CD4-positive, alpha-beta T cell (primary cell): ENCODE results near the gene PPP1CC. TPM values are rescaled to one million over a fixed set of nuclear protein-coding genes. Genes with fewer than 3 reads are reported as not detected.
"Not testable (repeated sequence)": the region's sequence is repeated elsewhere in the genome, so short reads cannot be mapped to it uniquely, and the experiment has no call there.

Experiments
- ATAC-seq: fragments of 200-7000 bp; cut with Tn5 transposase; one replicate; pipeline ENCODE4 v1.10.0; 2022; ENCODE audit warnings: mild to moderate bottlenecking; ENCODE audit not compliant: poor library complexity
- CTCF ChIA-PET: fragments of 350-600 bp; sonication (Branson Sonifier 250); formaldehyde crosslinking; loops from one replicate; lab custom pipeline; 2021; ENCODE audit warnings: antibody characterized with exemption, inconsistent platforms; lab: Charles Lee
- POLR2A ChIA-PET: fragments of 350-600 bp; sonication (Branson Sonifier 250); formaldehyde crosslinking; loops from one replicate; lab custom pipeline; 2021; ENCODE audit warnings: antibody characterized with exemption, inconsistent platforms; lab: Charles Lee
- DNase-seq, 14 experiments: peaks; one replicate each; pipeline ENCODE4 v3.0.0-alpha.2; 2013 to 2020; ENCODE audit warnings: mixed read lengths in 2 of 14
- H3K27ac ChIP-seq, 2 donors: one replicate each; pipeline versions ENCODE4 v1.5.1 to v1.7.0; 2013; ENCODE audit warnings: low read length in 2 of 2, low read depth in 1 of 2, mild to moderate bottlenecking in 1 of 2
- H3K27me3 ChIP-seq, 2 experiments: 1 replicate in 1 of 2; 2 replicates in 1 of 2; pipeline versions ENCODE4 v1.6.1 to v1.7.0; 2013; ENCODE audit warnings: low read length in 2 of 2, control low read depth in 1 of 2, mild to moderate bottlenecking in 1 of 2, moderate library complexity in 1 of 2; ENCODE audit not compliant: insufficient read depth in 2 of 2, control insufficient read depth in 1 of 2
- H3K36me3 ChIP-seq: one replicate; pipeline ENCODE4 v1.6.1; 2013; ENCODE audit warnings: low read length, control low read depth; ENCODE audit not compliant: insufficient read depth
- H3K4me1 ChIP-seq: one replicate; pipeline ENCODE4 v1.6.1; 2013; ENCODE audit warnings: low read length, control low read depth; ENCODE audit not compliant: insufficient read depth
- H3K4me3 ChIP-seq: one replicate; pipeline ENCODE4 v1.5.1; 2013; ENCODE audit warnings: mild to moderate bottlenecking, low read length, moderate library complexity
- H3K9me3 ChIP-seq, 2 experiments: 1 replicate in 1 of 2; 2 replicates in 1 of 2; pipeline versions ENCODE4 v1.6.1 to v1.7.0; 2013; ENCODE audit warnings: low read length in 2 of 2, mild to moderate bottlenecking in 2 of 2, control low read depth in 1 of 2, moderate library complexity in 1 of 2; ENCODE audit not compliant: control insufficient read depth in 1 of 2, insufficient read depth in 1 of 2
- H3K27ac Mint-ChIP-seq: one replicate; pipeline ENCODE4 v1.8.0; 2020; ENCODE audit warnings: mixed read lengths
- H3K27me3 Mint-ChIP-seq: one replicate; pipeline ENCODE4 v1.8.0; 2021; ENCODE audit warnings: mixed read lengths
- H3K36me3 Mint-ChIP-seq: one replicate; pipeline ENCODE4 v1.8.0; 2021; ENCODE audit warnings: low read depth, mixed read lengths
- H3K4me1 Mint-ChIP-seq: one replicate; pipeline ENCODE4 v1.8.0; 2021; ENCODE audit warnings: low read depth, mixed read lengths
- H3K4me3 Mint-ChIP-seq: one replicate; pipeline ENCODE4 v1.8.0; 2020; ENCODE audit warnings: mild to moderate bottlenecking, mixed read lengths
- H3K9me3 Mint-ChIP-seq: one replicate; pipeline ENCODE4 v1.8.0; 2020; ENCODE audit warnings: mixed read lengths
- intact Hi-C, 2 experiments: fragments of 100-400 bp; cut with DNase I in 1 of 2; cut with micrococcal nuclease in 1 of 2; formaldehyde crosslinking; loops; one replicate each; pipeline versions ENCODE4 v1.15.1 to v1.9.0; 2023 to 2025; cut with DNase I, micrococcal nuclease
- total RNA-seq, 174 experiments: library from RNA in 2 of 174; stranded (reverse) in 2 of 174; gene quantifications; one replicate each; pipeline ENCODE4 v1.2.3 and lab custom pipeline; 2021 to 2026
- TF ChIP-seq, protein P1 (sequence below): fragments of 200-600 bp; IDR thresholded peaks from one replicate; pipeline ENCODE4 v1.8.0; 2022; ENCODE audit warnings: antibody characterized with exemption, mild to moderate bottlenecking

The PPP1CC gene
- total RNA-seq, 2 experiments from 2014 or later, result 146 to 150 TPM

DNA sequence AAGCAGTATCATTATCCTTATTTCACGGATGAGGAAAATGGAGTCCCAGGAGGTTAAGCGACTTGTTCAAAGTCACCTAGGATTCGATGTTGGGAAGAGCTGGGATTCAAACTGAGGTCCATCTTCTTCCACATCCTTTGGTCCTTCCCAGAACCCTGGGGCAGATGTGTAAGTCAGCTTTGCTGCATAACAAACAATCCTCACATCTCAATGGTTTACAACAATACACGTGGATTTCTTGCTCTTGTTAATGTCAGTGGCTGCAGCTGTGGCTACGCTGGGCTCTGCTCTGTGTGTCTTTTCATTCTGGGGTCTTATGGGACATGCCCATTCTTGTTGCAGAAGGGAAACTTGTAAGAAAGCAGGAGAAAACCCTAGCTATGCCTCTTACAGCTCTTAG is 26.3 kb upstream of the PPP1CC start:
- intact Hi-C loops, result no loop called here
- H3K36me3 ChIP-seq, result no peaks in the 10 kb centered on the region
- no peak overlapping the region for H3K27ac Mint-ChIP-seq
- H3K4me1 Mint-ChIP-seq, result peaks cover 16% of the 10 kb centered on the region
- H3K9me3 Mint-ChIP-seq, result no peaks in the 10 kb centered on the region
- TF ChIP-seq, protein P1, sequence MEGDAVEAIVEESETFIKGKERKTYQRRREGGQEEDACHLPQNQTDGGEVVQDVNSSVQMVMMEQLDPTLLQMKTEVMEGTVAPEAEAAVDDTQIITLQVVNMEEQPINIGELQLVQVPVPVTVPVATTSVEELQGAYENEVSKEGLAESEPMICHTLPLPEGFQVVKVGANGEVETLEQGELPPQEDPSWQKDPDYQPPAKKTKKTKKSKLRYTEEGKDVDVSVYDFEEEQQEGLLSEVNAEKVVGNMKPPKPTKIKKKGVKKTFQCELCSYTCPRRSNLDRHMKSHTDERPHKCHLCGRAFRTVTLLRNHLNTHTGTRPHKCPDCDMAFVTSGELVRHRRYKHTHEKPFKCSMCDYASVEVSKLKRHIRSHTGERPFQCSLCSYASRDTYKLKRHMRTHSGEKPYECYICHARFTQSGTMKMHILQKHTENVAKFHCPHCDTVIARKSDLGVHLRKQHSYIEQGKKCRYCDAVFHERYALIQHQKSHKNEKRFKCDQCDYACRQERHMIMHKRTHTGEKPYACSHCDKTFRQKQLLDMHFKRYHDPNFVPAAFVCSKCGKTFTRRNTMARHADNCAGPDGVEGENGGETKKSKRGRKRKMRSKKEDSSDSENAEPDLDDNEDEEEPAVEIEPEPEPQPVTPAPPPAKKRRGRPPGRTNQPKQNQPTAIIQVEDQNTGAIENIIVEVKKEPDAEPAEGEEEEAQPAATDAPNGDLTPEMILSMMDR, result no peak
- H3K27me3 ChIP-seq, result no peaks in the 10 kb centered on the region
- no peaks in the 10 kb centered on the region for H3K27me3 Mint-ChIP-seq
- no peaks in the 10 kb centered on the region for H3K36me3 Mint-ChIP-seq
- ChIA-PET CTCF (no interaction called here), POLR2A (interaction anchor here (0.6 to 1.5 kb wide), 2 partner anchors 26 to 650 kb away, joined by 3 to 5 read pairs; partner anchors contain the start of gene PPP1CC)
- ATAC-seq, result no peak
- DNase-seq, result no peak
- H3K27ac ChIP-seq, result no peak overlapping the region
- no peak overlapping the region for H3K4me3 Mint-ChIP-seq
- no peak overlapping the region for H3K4me3 ChIP-seq
- no peaks in the 10 kb centered on the region for H3K9me3 ChIP-seq
- H3K4me1 ChIP-seq, result peaks cover 14% of the 10 kb centered on the region

DNA sequence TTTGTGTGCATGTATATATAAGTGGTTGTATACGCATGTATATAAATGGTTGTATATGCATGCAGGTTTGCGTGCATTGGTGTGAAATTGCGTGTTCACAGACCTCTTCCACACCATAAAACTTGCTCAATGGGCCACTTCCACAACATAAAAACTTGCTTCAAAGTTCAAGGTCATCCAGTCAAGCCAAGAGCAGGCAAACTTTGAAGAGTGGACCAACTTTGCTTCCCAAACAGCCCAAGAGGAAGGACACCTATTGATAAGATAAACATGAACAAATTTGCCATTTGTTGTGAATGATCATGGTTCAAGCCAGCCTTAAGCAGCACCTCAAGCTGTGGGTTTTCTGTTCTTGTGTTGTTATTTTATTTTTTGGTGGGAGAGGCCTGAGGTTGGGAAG is 25.2 kb upstream of the PPP1CC start:
- Histone ChIP-seq H3K27me3 (no peaks in the 10 kb centered on the region), H3K4me1 (peaks cover 8% of the 10 kb centered on the region), H3K27ac (no peak overlapping the region), H3K36me3 (no peaks in the 10 kb centered on the region), H3K9me3 (no peaks in the 10 kb centered on the region), H3K4me3 (no peak overlapping the region)
- no peaks in the 10 kb centered on the region for H3K27me3 Mint-ChIP-seq
- intact Hi-C loops, result no loop called here
- TF ChIP-seq, protein P1, result no peak
- DNase-seq, result no peak
- H3K4me1 Mint-ChIP-seq, result peaks cover 13% of the 10 kb centered on the region
- H3K9me3 Mint-ChIP-seq, result no peaks in the 10 kb centered on the region
- H3K27ac Mint-ChIP-seq, result no peak overlapping the region
- H3K4me3 Mint-ChIP-seq, result no peak overlapping the region
- ChIA-PET CTCF (no interaction called here), POLR2A (interaction anchor here (1.5 kb wide), 1 partner anchor 25 kb away, joined by 5 read pairs; the partner anchor contains the start of gene PPP1CC)
- ATAC-seq, result no peak
- H3K36me3 Mint-ChIP-seq, result no peaks in the 10 kb centered on the region

DNA sequence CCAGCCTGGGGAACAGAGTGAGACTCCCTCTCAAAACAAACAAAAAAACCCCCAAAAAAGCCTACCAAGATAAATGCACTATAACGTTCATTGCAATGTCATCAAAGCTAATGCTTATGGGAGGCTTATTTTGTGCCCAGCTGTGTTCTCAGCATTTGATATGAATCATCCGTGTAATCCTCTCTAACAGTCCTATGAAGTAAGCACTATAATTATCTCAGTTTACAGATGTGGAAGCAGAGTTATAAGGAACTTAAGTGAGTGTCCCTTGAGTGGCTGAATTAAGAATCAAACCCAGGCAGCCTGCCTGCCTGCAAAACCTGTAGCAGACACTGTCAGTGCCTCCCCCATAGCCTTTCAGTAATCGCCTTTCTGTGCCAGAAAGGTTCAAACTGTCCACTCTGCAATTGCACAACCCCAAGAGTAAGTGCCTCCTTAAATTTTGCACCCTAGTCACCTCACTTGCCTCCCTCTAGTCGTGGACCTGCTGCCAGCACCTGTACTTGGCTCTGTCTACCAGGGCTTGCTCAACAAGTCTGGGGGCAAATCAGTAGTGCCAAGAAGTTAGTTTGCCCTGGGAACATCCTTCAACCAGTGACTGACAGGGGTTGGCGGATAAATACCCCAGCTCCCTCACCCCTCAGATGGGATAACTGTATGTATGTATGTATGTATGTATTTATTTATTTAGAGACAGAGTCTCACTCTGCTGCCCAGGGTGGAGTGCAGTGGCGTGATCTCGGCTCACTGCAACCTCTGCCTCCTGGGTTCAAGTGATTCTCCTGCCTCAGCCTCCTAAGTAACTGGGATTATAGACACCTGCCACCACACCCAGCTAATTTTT is 23.8 kb upstream of the PPP1CC start:
- ChIA-PET CTCF (no interaction called here), POLR2A (no interaction called here)
- Mint-ChIP-seq H3K27ac (no peak overlapping the region), H3K9me3 (no peaks in the 10 kb centered on the region), H3K27me3 (no peaks in the 10 kb centered on the region), H3K36me3 (no peaks in the 10 kb centered on the region), H3K4me3 (no peak overlapping the region), H3K4me1 (peaks cover 2% of the 10 kb centered on the region)
- H3K27ac ChIP-seq, result no peak overlapping the region
- H3K27me3 ChIP-seq, result no peaks in the 10 kb centered on the region
- ATAC-seq, result no peak
- TF ChIP-seq, protein P1, result no peak
- H3K4me1 ChIP-seq, result no peaks in the 10 kb centered on the region
- intact Hi-C loops, result no loop called here
- H3K36me3 ChIP-seq, result no peaks in the 10 kb centered on the region
- no peak for DNase-seq
- H3K9me3 ChIP-seq, result no peaks in the 10 kb centered on the region
- no peak overlapping the region for H3K4me3 ChIP-seq

DNA sequence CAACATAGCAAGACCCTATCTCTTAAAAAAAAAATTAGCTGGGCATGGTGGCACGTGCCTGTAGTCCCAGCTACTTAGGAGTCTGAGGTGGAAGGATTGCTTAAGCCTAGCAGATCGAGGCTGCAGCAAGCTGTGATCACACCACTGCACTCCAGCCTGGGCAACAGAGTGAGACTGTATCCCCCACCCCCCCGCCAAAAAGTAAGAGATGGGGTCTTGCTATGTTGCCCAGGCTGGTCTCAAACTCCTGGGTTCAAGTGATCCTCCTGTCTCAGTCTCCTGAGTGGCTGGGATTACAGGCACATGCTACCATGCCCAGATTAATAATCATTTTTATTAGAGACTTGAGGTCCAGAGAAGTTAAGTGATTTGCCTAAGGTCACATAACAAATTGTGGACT is 22.9 kb upstream of the PPP1CC start:
- CTCF ChIA-PET, H3K36me3 ChIP-seq, H3K27me3 ChIP-seq, H3K27ac ChIP-seq, H3K4me1 ChIP-seq, ATAC-seq, H3K9me3 Mint-ChIP-seq, H3K4me3 ChIP-seq, DNase-seq, POLR2A ChIA-PET, H3K36me3 Mint-ChIP-seq, H3K27me3 Mint-ChIP-seq, H3K27ac Mint-ChIP-seq, intact Hi-C loops, H3K9me3 ChIP-seq, H3K4me3 Mint-ChIP-seq, H3K4me1 Mint-ChIP-seq: not testable (repeated sequence)
